Neural crest cell (in vitro differentiated cells): ENCODE measurements around the gene ZBTB40. TPM values are rescaled to one million over a fixed set of nuclear protein-coding genes. Genes with fewer than 3 reads are reported as not detected.

ENCODE experiments used
- DNase-seq: peaks from one replicate; pipeline ENCODE4 v3.0.0; 2021; ENCODE audit warnings: low read depth, mixed read lengths, low spot score
- H3K27ac Mint-ChIP-seq: one replicate; pipeline ENCODE4 v1.8.0; 2021; ENCODE audit warnings: mild to moderate bottlenecking, mixed read lengths; ENCODE audit not compliant: unreplicated experiment
- H3K27me3 Mint-ChIP-seq: 2 replicates; pipeline ENCODE4 v1.8.0; 2021; ENCODE audit warnings: low read depth, mild to moderate bottlenecking, mixed read lengths
- H3K36me3 Mint-ChIP-seq: 2 replicates; pipeline ENCODE4 v1.8.0; 2021; ENCODE audit warnings: low read depth, mild to moderate bottlenecking, mixed read lengths
- H3K4me1 Mint-ChIP-seq: 2 replicates; pipeline ENCODE4 v1.8.0; 2021; ENCODE audit warnings: mixed read lengths
- H3K4me3 Mint-ChIP-seq: one replicate; pipeline ENCODE4 v1.8.0; 2021; ENCODE audit warnings: mild to moderate bottlenecking, mixed read lengths
- H3K9me3 Mint-ChIP-seq: 2 replicates; pipeline ENCODE4 v1.8.0; 2021; ENCODE audit warnings: mixed read lengths
- CTCF ChIP-seq: fragments of 200-600 bp; sonication (generic); conservative IDR thresholded peaks from 2 replicates; pipeline ENCODE4 v1.5.0; 2021; ENCODE audit warnings: antibody characterized with exemption, mild to moderate bottlenecking
- total RNA-seq: library from RNA; stranded (reverse); gene quantifications from 2 replicates; pipeline ENCODE4 v1.2.1, GENCODE V29; 2021

Gene ZBTB40
- total RNA-seq, 1 donor from 2014 or later, result 31.8 TPM

DNA sequence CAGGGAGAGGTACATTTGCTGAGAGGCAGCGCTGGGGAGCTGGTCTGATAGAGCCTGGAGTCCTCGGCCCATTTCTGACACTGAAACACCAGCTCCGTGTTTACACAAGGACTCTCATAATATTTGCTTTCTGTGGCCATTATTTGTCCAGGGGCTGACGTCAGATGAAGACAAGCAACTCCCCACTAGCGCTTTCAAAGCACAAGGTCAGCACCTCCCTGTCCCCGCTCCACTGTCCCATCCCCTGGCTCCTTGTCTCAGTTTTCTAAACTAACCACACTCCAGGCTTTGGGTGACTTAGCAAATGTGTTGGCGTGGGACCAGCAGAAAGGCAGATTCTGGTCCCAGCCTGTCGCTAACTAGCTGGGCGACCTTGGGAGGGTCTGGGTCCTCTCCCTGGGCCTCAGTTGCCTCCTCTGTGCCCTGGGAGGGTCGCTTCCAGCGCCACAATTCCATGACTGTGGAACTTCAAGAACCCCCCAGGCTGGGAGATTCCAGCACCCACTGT lies 37.4 kb upstream of the ZBTB40 start:
- Mint-ChIP-seq H3K27ac (no peak overlapping the region), H3K27me3 (peaks cover 17% of the 10 kb centered on the region)

GRCh38 chr1:22415489-22415888 lies 36.2 kb upstream of the ZBTB40 start:
- no peak for DNase-seq
- no peaks in the 10 kb centered on the region for H3K36me3 Mint-ChIP-seq
- no peak for TF ChIP-seq CTCF
- H3K27me3 Mint-ChIP-seq, result peaks cover 21% of the 10 kb centered on the region
- H3K4me1 Mint-ChIP-seq, result peaks cover 6% of the 10 kb centered on the region
- no peak overlapping the region for H3K4me3 Mint-ChIP-seq
- H3K27ac Mint-ChIP-seq, result no peak overlapping the region
- H3K9me3 Mint-ChIP-seq, result no peaks in the 10 kb centered on the region

More for the DNA sequence above, 37.4 kb upstream of the ZBTB40 start:
- Mint-ChIP-seq H3K4me3 (no peak overlapping the region), H3K9me3 (no peaks in the 10 kb centered on the region), H3K36me3 (no peaks in the 10 kb centered on the region), H3K4me1 (peaks cover 6% of the 10 kb centered on the region)
- no peak for DNase-seq
- no peak for TF ChIP-seq CTCF

DNA sequence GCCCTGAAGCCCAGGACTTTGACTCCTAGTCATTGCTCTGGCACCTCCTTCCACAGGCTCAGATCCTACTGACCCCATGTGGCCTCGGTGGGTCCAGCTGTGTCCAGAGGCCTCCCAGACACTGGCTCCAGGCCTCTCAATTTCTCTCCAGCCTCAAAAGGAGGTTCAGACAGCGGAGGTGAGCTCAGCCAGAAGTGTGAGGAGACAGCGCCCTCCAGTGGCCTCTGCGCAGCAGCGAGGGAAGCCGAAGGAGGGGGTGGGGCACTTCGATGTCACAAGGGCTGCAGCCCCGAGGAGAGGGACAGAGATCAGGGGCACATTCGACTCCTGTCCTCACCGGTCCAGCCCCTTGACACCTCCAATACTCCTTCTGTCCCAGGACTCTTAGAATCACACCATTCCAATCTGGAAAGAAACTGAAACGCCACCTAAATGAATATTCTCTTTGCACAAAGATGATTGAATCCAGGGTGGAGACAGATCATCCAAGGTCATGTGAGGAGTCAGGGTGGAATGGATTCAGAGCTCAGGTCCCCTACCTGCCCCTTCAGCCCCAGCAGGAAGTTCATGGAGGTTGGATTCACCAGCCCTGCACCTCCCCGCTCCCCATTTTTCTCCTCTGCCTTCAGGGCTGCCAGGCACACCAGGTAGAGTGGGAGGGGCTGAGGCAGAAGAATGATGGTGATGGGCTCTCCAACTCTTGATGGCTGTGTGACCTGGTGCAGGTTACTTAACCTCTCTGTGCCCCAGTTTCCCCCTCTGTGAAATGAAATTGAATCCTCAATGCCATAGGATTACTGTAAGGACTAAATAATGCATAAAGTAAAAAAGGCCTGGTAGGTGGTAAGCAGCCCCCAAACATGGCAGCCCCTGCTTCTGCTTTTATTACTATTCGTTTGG lies 34.8 kb upstream of the ZBTB40 start:
- Mint-ChIP-seq H3K36me3 (no peaks in the 10 kb centered on the region), H3K9me3 (no peaks in the 10 kb centered on the region), H3K27ac (no peak overlapping the region), H3K4me3 (no peak overlapping the region), H3K27me3 (peaks cover 23% of the 10 kb centered on the region), H3K4me1 (peaks cover 6% of the 10 kb centered on the region)
- DNase-seq, result peak; percentile 95
- peak; percentile 99 for TF ChIP-seq CTCF

DNA sequence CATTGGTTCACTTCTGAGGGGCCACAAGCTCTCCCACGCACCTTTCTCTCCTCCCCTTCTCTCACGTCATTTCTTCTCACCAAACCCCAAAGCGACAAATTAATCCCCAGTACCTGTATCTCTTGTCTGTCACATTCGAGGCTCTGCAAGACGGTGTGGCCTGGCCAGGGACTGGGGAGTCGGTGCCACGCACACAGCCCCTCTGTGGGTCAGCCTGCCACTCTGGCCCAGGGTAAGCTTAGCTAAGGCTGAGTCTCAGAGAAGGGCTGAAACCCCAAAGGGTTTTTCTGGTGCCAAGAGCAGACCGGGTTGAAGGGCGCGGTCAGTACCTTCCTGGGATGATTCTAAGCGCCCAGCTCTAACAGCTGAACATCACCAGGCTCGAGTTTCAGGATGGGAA lies 34.2 kb upstream of the ZBTB40 start:
- peaks cover 21% of the 10 kb centered on the region for H3K27me3 Mint-ChIP-seq
- H3K4me3 Mint-ChIP-seq, result no peak overlapping the region
- peaks cover 4% of the 10 kb centered on the region for H3K4me1 Mint-ChIP-seq
- TF ChIP-seq CTCF, result no peak
- H3K27ac Mint-ChIP-seq, result no peak overlapping the region
- H3K36me3 Mint-ChIP-seq, result no peaks in the 10 kb centered on the region
- no peak for DNase-seq
- H3K9me3 Mint-ChIP-seq, result no peaks in the 10 kb centered on the region

DNA sequence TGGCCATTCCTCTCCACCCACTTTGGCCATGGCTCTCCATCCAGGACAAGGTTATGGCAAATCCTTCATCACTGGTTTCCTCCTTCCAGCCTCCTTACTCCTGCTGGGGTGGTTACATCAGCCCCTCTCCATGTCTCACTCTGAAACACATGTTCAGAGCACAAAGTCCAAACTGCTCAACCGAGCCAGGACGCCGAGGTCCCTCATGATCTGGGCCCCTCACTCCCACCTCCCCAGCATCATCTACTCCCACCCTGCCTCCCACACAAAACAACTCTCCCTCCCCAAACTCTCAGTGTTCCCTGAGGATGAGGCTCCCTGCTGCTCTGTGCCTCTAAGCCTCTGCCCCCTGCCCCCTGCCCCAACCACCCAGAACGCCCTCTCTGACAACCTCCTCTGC lies 33.3 kb upstream of the ZBTB40 start:
- no peak for DNase-seq
- H3K4me3 Mint-ChIP-seq, result no peak overlapping the region
- H3K27ac Mint-ChIP-seq, result no peak overlapping the region
- TF ChIP-seq CTCF, result no peak
- no peaks in the 10 kb centered on the region for H3K36me3 Mint-ChIP-seq
- peaks cover 18% of the 10 kb centered on the region for H3K27me3 Mint-ChIP-seq
- no peaks in the 10 kb centered on the region for H3K4me1 Mint-ChIP-seq
- no peaks in the 10 kb centered on the region for H3K9me3 Mint-ChIP-seq
